ENCODE results near the gene RELN. TPM values are rescaled to one million over a fixed set of nuclear protein-coding genes. Genes with fewer than 3 reads are reported as not detected.

The RELN gene
- total RNA-seq, 1 donor from 2014 or later = 5.4 TPM

DNA sequence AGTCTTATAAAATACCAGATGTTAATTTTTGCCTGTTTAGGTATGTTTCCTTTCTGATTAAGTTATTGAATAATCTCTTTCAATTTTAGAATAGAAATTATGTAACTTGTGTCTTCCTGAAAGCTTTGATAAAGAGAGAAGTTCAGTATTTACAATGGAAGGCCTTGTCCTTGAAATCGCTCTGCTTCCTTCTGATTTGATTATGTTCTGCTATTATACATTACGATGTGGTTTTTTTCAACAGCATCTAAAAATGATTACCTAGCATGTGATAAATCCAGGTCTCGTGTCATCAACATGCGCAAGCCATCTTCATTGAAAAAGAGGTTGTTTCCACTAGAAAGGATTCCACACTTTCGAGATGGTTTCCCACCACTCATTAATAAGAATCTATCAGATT, 447.0 kb downstream of the RELN start:
- Mint-ChIP-seq H3K27me3 (peaks cover 3% of the 10 kb centered on the region), H3K27ac (no peak overlapping the region), H3K4me1 (ENCODE audit: low read depth) (no peaks in the 10 kb centered on the region), H3K36me3 (ENCODE audit: insufficient read depth) (no peaks in the 10 kb centered on the region), H3K4me3 (ENCODE audit: low read depth) (no peak overlapping the region), H3K9me3 (ENCODE audit: low read depth) (no peaks in the 10 kb centered on the region)
- DNase-seq (ENCODE audit: low spot score, unreplicated experiment) = no peak
- TF ChIP-seq, protein P1, sequence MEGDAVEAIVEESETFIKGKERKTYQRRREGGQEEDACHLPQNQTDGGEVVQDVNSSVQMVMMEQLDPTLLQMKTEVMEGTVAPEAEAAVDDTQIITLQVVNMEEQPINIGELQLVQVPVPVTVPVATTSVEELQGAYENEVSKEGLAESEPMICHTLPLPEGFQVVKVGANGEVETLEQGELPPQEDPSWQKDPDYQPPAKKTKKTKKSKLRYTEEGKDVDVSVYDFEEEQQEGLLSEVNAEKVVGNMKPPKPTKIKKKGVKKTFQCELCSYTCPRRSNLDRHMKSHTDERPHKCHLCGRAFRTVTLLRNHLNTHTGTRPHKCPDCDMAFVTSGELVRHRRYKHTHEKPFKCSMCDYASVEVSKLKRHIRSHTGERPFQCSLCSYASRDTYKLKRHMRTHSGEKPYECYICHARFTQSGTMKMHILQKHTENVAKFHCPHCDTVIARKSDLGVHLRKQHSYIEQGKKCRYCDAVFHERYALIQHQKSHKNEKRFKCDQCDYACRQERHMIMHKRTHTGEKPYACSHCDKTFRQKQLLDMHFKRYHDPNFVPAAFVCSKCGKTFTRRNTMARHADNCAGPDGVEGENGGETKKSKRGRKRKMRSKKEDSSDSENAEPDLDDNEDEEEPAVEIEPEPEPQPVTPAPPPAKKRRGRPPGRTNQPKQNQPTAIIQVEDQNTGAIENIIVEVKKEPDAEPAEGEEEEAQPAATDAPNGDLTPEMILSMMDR (IDR thresholded peaks at IDR 0.05; ENCODE audit: unreplicated experiment) = no peak

DNA sequence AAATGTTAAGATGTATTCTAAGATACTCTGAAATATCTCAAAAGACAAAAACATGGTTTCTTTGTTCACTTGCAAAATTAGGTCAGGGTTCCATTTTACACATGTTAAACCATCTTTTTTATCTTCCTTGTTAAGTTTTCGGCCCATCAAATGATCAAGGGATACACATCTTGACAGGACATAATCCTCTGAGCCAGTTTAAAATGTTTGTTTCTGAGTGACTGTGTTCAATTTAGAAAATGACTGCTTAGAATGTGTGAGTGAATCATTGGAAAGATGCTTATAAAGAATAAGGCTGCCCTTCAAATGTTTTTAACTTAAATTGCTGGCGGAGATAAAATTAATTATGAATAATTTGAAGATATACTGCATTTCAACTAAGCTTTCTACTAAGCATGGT, 447.5 kb downstream of the RELN start:
- no peak overlapping the region for H3K27ac Mint-ChIP-seq
- no peaks in the 10 kb centered on the region for H3K9me3 Mint-ChIP-seq (ENCODE audit: low read depth)
- peaks cover 3% of the 10 kb centered on the region for H3K27me3 Mint-ChIP-seq
- no peak overlapping the region for H3K4me3 Mint-ChIP-seq (ENCODE audit: low read depth)
- no peaks in the 10 kb centered on the region for H3K4me1 Mint-ChIP-seq (ENCODE audit: low read depth)
- DNase-seq (ENCODE audit: low spot score, unreplicated experiment) = no peak
- no peaks in the 10 kb centered on the region for H3K36me3 Mint-ChIP-seq (ENCODE audit: insufficient read depth)
- TF ChIP-seq, protein P1 (IDR thresholded peaks at IDR 0.05; ENCODE audit: unreplicated experiment) = no peak

DNA sequence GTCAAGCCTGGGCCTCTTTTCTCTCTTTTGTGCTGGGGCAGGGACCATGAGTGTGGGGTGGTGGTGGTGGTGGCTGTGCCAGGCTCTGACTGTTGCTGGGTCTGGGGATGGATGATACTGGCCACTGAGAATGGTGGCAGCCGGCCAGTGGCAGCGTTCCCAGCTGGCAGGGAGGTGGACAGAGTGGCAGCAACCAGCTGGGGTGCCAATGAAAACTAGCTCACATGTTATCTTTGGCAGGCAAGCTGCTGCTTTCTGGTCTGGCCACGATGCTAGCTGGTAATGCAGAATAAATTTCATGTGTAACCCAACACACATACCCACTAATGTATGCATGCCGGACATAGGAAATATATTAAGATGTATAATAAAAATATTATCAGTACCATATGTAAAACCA, 448.4 kb downstream of the RELN start:
- H3K36me3 Mint-ChIP-seq (ENCODE audit: insufficient read depth) = no peaks in the 10 kb centered on the region
- H3K9me3 Mint-ChIP-seq (ENCODE audit: low read depth) = no peaks in the 10 kb centered on the region
- H3K27ac Mint-ChIP-seq = no peak overlapping the region
- no peak for DNase-seq (ENCODE audit: low spot score, unreplicated experiment)
- peaks cover 3% of the 10 kb centered on the region for H3K27me3 Mint-ChIP-seq
- H3K4me1 Mint-ChIP-seq (ENCODE audit: low read depth) = no peaks in the 10 kb centered on the region
- H3K4me3 Mint-ChIP-seq (ENCODE audit: low read depth) = no peak overlapping the region
- TF ChIP-seq, protein P1 (IDR thresholded peaks at IDR 0.05; ENCODE audit: unreplicated experiment) = no peak

DNA sequence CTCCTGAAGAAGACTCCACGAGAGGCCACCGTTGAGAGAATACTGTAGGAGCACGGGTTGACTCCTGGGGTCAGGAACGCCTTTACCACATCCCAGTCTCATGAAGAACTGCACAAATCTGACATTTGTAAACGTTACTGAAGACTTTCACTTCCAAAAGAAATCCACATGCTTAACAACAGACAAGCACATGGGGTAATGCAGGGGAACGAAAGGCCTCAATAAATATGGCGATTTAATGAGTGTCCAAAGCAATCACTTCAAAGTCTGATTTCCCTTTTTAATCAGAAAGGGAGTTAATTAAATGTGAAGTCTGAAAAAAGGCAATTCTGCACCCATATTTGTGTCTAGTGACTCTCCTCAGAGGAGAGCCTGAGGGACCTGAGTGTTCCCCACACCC, 449.1 kb downstream of the RELN start:
- H3K36me3 Mint-ChIP-seq (ENCODE audit: insufficient read depth) = no peaks in the 10 kb centered on the region
- no peaks in the 10 kb centered on the region for H3K9me3 Mint-ChIP-seq (ENCODE audit: low read depth)
- no peaks in the 10 kb centered on the region for H3K4me1 Mint-ChIP-seq (ENCODE audit: low read depth)
- TF ChIP-seq, protein P1 (IDR thresholded peaks at IDR 0.05; ENCODE audit: unreplicated experiment) = no peak
- no peak for DNase-seq (ENCODE audit: low spot score, unreplicated experiment)
- H3K27me3 Mint-ChIP-seq = peaks cover 3% of the 10 kb centered on the region
- H3K27ac Mint-ChIP-seq = no peak overlapping the region
- no peak overlapping the region for H3K4me3 Mint-ChIP-seq (ENCODE audit: low read depth)

DNA sequence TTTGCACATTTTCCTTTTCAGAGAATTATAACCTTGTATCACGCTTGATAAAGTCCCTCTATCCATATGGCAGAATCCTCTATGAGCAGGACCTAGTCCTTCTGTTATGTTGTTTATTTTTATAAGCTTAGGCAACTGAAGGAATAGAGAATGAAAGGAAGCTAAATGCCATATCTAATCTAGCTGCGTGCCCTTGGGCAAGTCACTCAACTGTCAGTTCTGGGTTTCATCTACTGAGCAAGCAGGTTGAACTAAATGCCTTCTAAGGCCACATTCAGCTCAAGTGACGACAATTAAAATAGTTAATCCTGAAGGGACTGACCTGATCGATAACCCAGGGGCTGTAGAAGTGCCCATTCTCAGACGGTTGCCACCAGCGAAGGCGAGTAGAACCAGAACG, 449.6 kb downstream of the RELN start:
- peaks cover 3% of the 10 kb centered on the region for H3K27me3 Mint-ChIP-seq
- DNase-seq (ENCODE audit: low spot score, unreplicated experiment) = no peak
- H3K4me1 Mint-ChIP-seq (ENCODE audit: low read depth) = no peaks in the 10 kb centered on the region
- no peaks in the 10 kb centered on the region for H3K36me3 Mint-ChIP-seq (ENCODE audit: insufficient read depth)
- H3K27ac Mint-ChIP-seq = no peak overlapping the region
- TF ChIP-seq, protein P1 (IDR thresholded peaks at IDR 0.05; ENCODE audit: unreplicated experiment) = no peak
- no peaks in the 10 kb centered on the region for H3K9me3 Mint-ChIP-seq (ENCODE audit: low read depth)
- H3K4me3 Mint-ChIP-seq (ENCODE audit: low read depth) = no peak overlapping the region

All from progenitor cell of endocrine pancreas (in vitro differentiated cells).